Liver (tissue), 9 donors: ENCODE results near the gene IGF1R. TPM values are rescaled to one million over a fixed set of nuclear protein-coding genes. Genes with fewer than 3 reads are reported as not detected.
A peak's percentile ranks its signal among the peaks of the same experiment; 100 is the strongest.

Experiments
- DNase-seq: peaks from one replicate; pipeline ENCODE4 v3.0.0-alpha.2; 2017; ENCODE audit warnings: low spot score
- H3K27ac ChIP-seq, 2 donors: one replicate each; pipeline ENCODE4 v1.7.0; 2013; ENCODE audit warnings: inconsistent platforms in 2 of 2, low read length in 2 of 2, control low read depth in 1 of 2, low read depth in 1 of 2, mild to moderate bottlenecking in 1 of 2
- H3K27me3 ChIP-seq, 4 donors: one replicate each; pipeline versions ENCODE4 v1.6.1 to v1.7.0; 2013; ENCODE audit warnings: low read length in 3 of 4, inconsistent platforms in 1 of 4, mild to moderate bottlenecking in 1 of 4, moderate library complexity in 1 of 4; ENCODE audit not compliant: control insufficient read depth in 4 of 4, insufficient read depth in 4 of 4
- H3K36me3 ChIP-seq, 4 donors: one replicate each; pipeline versions ENCODE4 v1.6.1 to v1.7.0; 2013; ENCODE audit warnings: low read length in 3 of 4, mild to moderate bottlenecking in 3 of 4, low read depth in 1 of 4, moderate library complexity in 1 of 4; ENCODE audit not compliant: control insufficient read depth in 4 of 4, insufficient read depth in 3 of 4
- H3K4me1 ChIP-seq, 4 donors: one replicate each; pipeline versions ENCODE4 v1.6.1 to v1.7.0; 2013; ENCODE audit warnings: low read length in 3 of 4, mild to moderate bottlenecking in 3 of 4, moderate library complexity in 1 of 4; ENCODE audit not compliant: control insufficient read depth in 4 of 4, insufficient read depth in 4 of 4
- H3K4me3 ChIP-seq, 3 donors: one replicate each; pipeline versions ENCODE4 v1.6.1 to v1.7.0; 2013; ENCODE audit warnings: low read length in 3 of 3, control low read depth in 1 of 3, low read depth in 1 of 3, mild to moderate bottlenecking in 1 of 3
- H3K9ac ChIP-seq, 2 donors: one replicate each; pipeline ENCODE4 v1.7.0; 2013; ENCODE audit warnings: low read length in 2 of 2, mild to moderate bottlenecking in 2 of 2, moderate library complexity in 2 of 2, control low read depth in 1 of 2, low read depth in 1 of 2
- H3K9me3 ChIP-seq, 4 donors: one replicate each; pipeline versions ENCODE4 v1.6.1 to v1.7.0; 2013; ENCODE audit warnings: low read length in 3 of 4; ENCODE audit not compliant: control insufficient read depth in 4 of 4
- FOXA1 ChIP-seq: IDR thresholded peaks from 2 replicates; pipeline ENCODE4 v1.6.1; 2016; ENCODE audit warnings: antibody characterized with exemption
- FOXA2 ChIP-seq: IDR thresholded peaks from 2 replicates; pipeline ENCODE4 v1.6.1; 2016; ENCODE audit warnings: antibody characterized with exemption
- GABPA ChIP-seq, 2 donors: IDR thresholded peaks in 1 of 2; conservative IDR thresholded peaks in 1 of 2; 2 replicates each; pipeline ENCODE4 v1.6.1; 2016; ENCODE audit warnings: antibody characterized with exemption in 2 of 2, mild to moderate bottlenecking in 1 of 2, moderate library complexity in 1 of 2
- HNF4A ChIP-seq, 2 donors: conservative IDR thresholded peaks; 2 replicates each; pipeline ENCODE4 v1.6.1; 2016; ENCODE audit warnings: antibody characterized with exemption in 2 of 2, mild to moderate bottlenecking in 2 of 2
- HNF4G ChIP-seq: IDR thresholded peaks from 2 replicates; pipeline ENCODE4 v1.6.1; 2016; ENCODE audit warnings: antibody characterized with exemption
- JUND ChIP-seq, 2 donors: IDR thresholded peaks; 2 replicates each; pipeline ENCODE4 v1.6.1; 2016; ENCODE audit warnings: antibody characterized with exemption in 2 of 2
- NR2F2 ChIP-seq: IDR thresholded peaks from 2 replicates; pipeline ENCODE4 v1.6.1; 2016; ENCODE audit warnings: antibody characterized with exemption
- RXRA ChIP-seq, 2 donors: IDR thresholded peaks; 2 replicates each; pipeline ENCODE4 v1.6.1; 2017 to 2018; ENCODE audit warnings: antibody characterized with exemption in 2 of 2, mild to moderate bottlenecking in 1 of 2
- TAF1 ChIP-seq: conservative IDR thresholded peaks from 2 replicates; pipeline ENCODE4 v1.6.1; 2016; ENCODE audit warnings: antibody characterized with exemption, mild to moderate bottlenecking
- YY1 ChIP-seq: IDR thresholded peaks from 2 replicates; pipeline ENCODE4 v1.6.1; 2016; ENCODE audit warnings: antibody characterized with exemption, mild to moderate bottlenecking
- WGBS: extraction: QIAGEN DNeasy Blood & Tissue Kit; methylation state at CpG from one replicate; pipeline ENCODE4 v1.1.7; 2013; 5-methylcytosine and 5-hydroxymethylcytosine counted together
- polyA plus RNA-seq, 2 donors: library from polyadenylated mRNA; stranded (reverse) in 1 of 2; unstranded in 1 of 2; fragments of 200-250 nt in 1 of 2; fragments of >200 nt in 1 of 2; fragmentation: Nextera tagmentation in 1 of 2; extraction: Ambion mirVana in 1 of 2; gene quantifications; one replicate each; pipeline versions ENCODE4 v1.2.1 to v1.2.3, GENCODE V29; 2013 to 2015
- total RNA-seq, 2 donors: library from RNA; depleted of rRNA; stranded (reverse); fragments of >200 nt; gene quantifications; one replicate each; pipeline ENCODE4 v1.2.3, GENCODE V29; 2014
- TF ChIP-seq, protein P1 (sequence below): IDR thresholded peaks from 2 replicates; pipeline ENCODE4 v1.6.1; 2016; ENCODE audit warnings: antibody characterized with exemption
- TF ChIP-seq, protein P2 (sequence below): IDR thresholded peaks from 2 replicates; pipeline ENCODE4 v1.6.1; 2016; ENCODE audit warnings: antibody characterized with exemption
- TF ChIP-seq, protein P3 (sequence below): IDR thresholded peaks from 2 replicates; pipeline ENCODE4 v1.6.1; 2016; ENCODE audit warnings: antibody characterized with exemption
- donor health status: healthy.
- donor health status: healthy.
- donor health status: healthy.
- donor health status: healthy.
- donor health status: healthy.

The IGF1R gene
- total and polyA plus RNA-seq, 4 donors = 0.69 to 10.3 (median 3.2) TPM

GRCh38 chr15:98724494-98724893, 76.2 kb downstream of the IGF1R start:
- Histone ChIP-seq H3K27me3 (peaks cover 0 to 3% (median 0%) of the 10 kb centered on the region in 4 donors), H3K4me3 (no peak overlapping the region), H3K9ac (no peak overlapping the region), H3K4me1 (peaks cover 0 to under 1% (median 0%) of the 10 kb centered on the region in 4 donors), H3K27ac (no peak overlapping the region), H3K9me3 (no peaks in the 10 kb centered on the region), H3K36me3 (no peaks in the 10 kb centered on the region)
- no peak for DNase-seq
- 61% methylated on average over 9 of the region's 9 CpGs for WGBS
- TF ChIP-seq FOXA1 (no peak), GABPA (IDR thresholded peaks at IDR 0.05 in 1 of 2, conservative IDR thresholded peaks at IDR 0.05 in 1 of 2) (no peak)

GRCh38 chr15:98725874-98726273, 77.5 kb downstream of the IGF1R start:
- Histone ChIP-seq H3K4me3 (no peak overlapping the region), H3K9ac (no peak overlapping the region), H3K4me1 (no peaks in the 10 kb centered on the region), H3K36me3 (no peaks in the 10 kb centered on the region), H3K27ac (no peak overlapping the region), H3K9me3 (no peaks in the 10 kb centered on the region), H3K27me3 (peaks cover 0 to 3% (median 0%) of the 10 kb centered on the region in 4 donors)
- WGBS = 85% methylated on average over 5 of the region's 5 CpGs
- TF ChIP-seq RXRA (IDR thresholded peaks at IDR 0.05) = no peak
- TF ChIP-seq, protein P1, sequence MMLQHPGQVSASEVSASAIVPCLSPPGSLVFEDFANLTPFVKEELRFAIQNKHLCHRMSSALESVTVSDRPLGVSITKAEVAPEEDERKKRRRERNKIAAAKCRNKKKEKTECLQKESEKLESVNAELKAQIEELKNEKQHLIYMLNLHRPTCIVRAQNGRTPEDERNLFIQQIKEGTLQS = no peak
- TF ChIP-seq, protein P2, sequence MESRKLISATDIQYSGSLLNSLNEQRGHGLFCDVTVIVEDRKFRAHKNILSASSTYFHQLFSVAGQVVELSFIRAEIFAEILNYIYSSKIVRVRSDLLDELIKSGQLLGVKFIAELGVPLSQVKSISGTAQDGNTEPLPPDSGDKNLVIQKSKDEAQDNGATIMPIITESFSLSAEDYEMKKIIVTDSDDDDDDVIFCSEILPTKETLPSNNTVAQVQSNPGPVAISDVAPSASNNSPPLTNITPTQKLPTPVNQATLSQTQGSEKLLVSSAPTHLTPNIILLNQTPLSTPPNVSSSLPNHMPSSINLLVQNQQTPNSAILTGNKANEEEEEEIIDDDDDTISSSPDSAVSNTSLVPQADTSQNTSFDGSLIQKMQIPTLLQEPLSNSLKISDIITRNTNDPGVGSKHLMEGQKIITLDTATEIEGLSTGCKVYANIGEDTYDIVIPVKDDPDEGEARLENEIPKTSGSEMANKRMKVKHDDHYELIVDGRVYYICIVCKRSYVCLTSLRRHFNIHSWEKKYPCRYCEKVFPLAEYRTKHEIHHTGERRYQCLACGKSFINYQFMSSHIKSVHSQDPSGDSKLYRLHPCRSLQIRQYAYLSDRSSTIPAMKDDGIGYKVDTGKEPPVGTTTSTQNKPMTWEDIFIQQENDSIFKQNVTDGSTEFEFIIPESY = no peak
- TF ChIP-seq HNF4G = no peak
- no peak for TF ChIP-seq YY1
- TF ChIP-seq HNF4A (conservative IDR thresholded peaks at IDR 0.05) = no peak
- no peak for TF ChIP-seq JUND (IDR thresholded peaks at IDR 0.05)
- TF ChIP-seq FOXA1 = no peak
- no peak for TF ChIP-seq NR2F2
- DNase-seq = no peak

GRCh38 chr15:98727115-98728040, 79.0 kb downstream of the IGF1R start:
- TF ChIP-seq TAF1 = no peak
- TF ChIP-seq, protein P3, sequence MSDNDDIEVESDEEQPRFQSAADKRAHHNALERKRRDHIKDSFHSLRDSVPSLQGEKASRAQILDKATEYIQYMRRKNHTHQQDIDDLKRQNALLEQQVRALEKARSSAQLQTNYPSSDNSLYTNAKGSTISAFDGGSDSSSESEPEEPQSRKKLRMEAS = no peak
- no peak for TF ChIP-seq FOXA2
- TF ChIP-seq HNF4G = no peak
- TF ChIP-seq JUND (IDR thresholded peaks at IDR 0.05) = peak; percentile 67 to 72
- Histone ChIP-seq H3K27me3 (peaks cover 0 to 3% (median 0%) of the 10 kb centered on the region in 4 donors), H3K4me1 (no peaks in the 10 kb centered on the region), H3K9me3 (no peaks in the 10 kb centered on the region), H3K4me3 (no peak overlapping the region), H3K36me3 (no peaks in the 10 kb centered on the region), H3K9ac (no peak overlapping the region), H3K27ac (peak overlapping the region in 1 of 2 donors; percentile 59)
- DNase-seq = no peak
- WGBS = 60% methylated on average over 20 of the region's 20 CpGs
